Smooth muscle cell of the umbilical artery (primary cell): ENCODE measurements around the gene WFDC8. TPM values are rescaled to one million over a fixed set of nuclear protein-coding genes. Genes with fewer than 3 reads are reported as not detected.

Source experiments
- total RNA-seq: library from RNA; depleted of rRNA; stranded (reverse); fragments of >200 nt; gene quantifications from 2 replicates; pipeline ENCODE4 v1.2.3, GENCODE V29; 2014

The WFDC8 gene
- total RNA-seq = not detected in 2 replicates

DNA sequence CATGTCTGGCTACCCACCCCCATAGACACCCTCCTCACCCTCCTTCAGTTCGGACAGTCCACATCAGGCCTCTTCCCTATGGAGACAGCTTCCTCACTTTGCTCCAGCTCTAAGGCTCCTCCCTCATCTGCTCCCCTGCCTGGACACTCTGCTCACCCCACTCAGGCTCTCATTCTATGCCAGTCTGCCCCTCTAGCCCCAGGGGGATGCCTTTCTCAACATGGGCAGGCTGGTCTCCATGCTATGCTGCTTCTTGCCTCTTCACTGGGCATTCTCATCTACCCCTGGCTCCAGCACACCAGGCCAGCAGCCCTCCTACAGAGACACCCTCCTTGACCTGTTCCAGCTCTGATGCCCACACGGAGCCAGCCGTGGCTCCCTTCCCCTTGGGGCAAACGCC lies at the start of gene WFDC8:
TSS of gene WFDC8 (minus strand) at position 101 of the 400 bp plus-strand sequence. CDS start at position 64, 37 bp downstream.

GRCh38 chr20:45547206-45547770 lies 31.8 kb downstream of the WFDC8 start, which contains the start of gene EPPIN:
Gene EPPIN (minus strand): TSS chr20:45547401. CDS start chr20:45547357, 44 bp downstream.

DNA sequence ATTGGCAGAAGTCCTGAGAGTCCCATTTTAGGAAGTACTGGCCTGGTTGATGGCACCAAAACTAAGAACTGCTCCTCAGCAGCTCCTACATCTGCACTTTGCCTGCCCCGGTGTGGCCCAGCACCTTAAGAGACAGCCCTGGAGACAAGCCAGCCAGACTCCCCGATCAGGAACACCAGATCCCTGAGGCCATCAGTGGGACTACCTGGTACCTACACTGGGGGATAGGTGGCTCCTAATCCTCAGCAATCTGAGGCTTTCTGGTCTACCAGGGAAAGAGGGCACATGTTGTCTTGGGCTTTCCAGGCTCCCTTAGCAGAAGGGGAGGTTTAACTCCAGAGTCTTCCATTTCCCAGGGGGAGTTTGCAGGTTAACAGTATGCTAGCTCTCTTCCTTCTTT lies 39.7 kb downstream of the WFDC8 start, which contains the start of gene WFDC6:
TSS of gene WFDC6 (minus strand) at position 101 of the 400 bp plus-strand sequence. CDS start at position 26, 75 bp downstream.

GRCh38 chr20:45515147-45515913 lies 63.8 kb downstream of the WFDC8 start, which contains the start of gene SPINT3:
Gene SPINT3 (minus strand): TSS chr20:45515622. CDS start chr20:45515608, 14 bp downstream.

Other genes with a start within 250 kb of the WFDC8 start
- gene SDC4, start 230.9 kb downstream of the WFDC8 start, total RNA-seq = 138 and 172 TPM in 2 replicates
- gene SYS1, start 216.1 kb downstream of the WFDC8 start, total RNA-seq = 18.5 and 23.5 TPM in 2 replicates
- not detected in 2 replicates for gene TP53TG5, start 201.0 kb downstream of the WFDC8 start, total RNA-seq
- gene DBNDD2, start 171.0 kb downstream of the WFDC8 start, total RNA-seq = 0.30 and 1.2 TPM in 2 replicates
- 27.6 and 40.4 TPM in 2 replicates for gene PIGT, start 163.1 kb downstream of the WFDC8 start, total RNA-seq
- gene WFDC2, start 109.5 kb downstream of the WFDC8 start, total RNA-seq = not detected in 2 replicates
- not detected in 2 replicates for gene SPINT3, start 63.7 kb downstream of the WFDC8 start, total RNA-seq
- gene WFDC6, start 39.8 kb downstream of the WFDC8 start, total RNA-seq = not detected in 2 replicates
- not detected in 2 replicates for gene EPPIN, start 31.9 kb downstream of the WFDC8 start, total RNA-seq
- gene WFDC10A, start 50.5 kb upstream of the WFDC8 start, total RNA-seq = not detected in 2 replicates
- not detected in 2 replicates for gene WFDC9, start 52.0 kb upstream of the WFDC8 start, total RNA-seq
- gene WFDC11, start 91.0 kb upstream of the WFDC8 start, total RNA-seq = not detected in 2 replicates
- gene WFDC13, start 122.8 kb upstream of the WFDC8 start, total RNA-seq = not detected in 2 replicates
- not detected in 2 replicates for gene WFDC10B, start 125.7 kb upstream of the WFDC8 start, total RNA-seq
- not detected in 2 replicates for gene SPINT4, start 143.1 kb upstream of the WFDC8 start, total RNA-seq
- 0.89 TPM in 1 of 2 replicates, not detected in the other for gene WFDC3, start 212.6 kb upstream of the WFDC8 start, total RNA-seq
- gene DNTTIP1, start 212.7 kb upstream of the WFDC8 start, total RNA-seq = 10.7 and 13.4 TPM in 2 replicates
- 2.1 and 11.3 TPM in 2 replicates for gene UBE2C, start 233.4 kb upstream of the WFDC8 start, total RNA-seq
- not detected in 2 replicates for gene TNNC2, start 248.0 kb upstream of the WFDC8 start, total RNA-seq